Liver (tissue), 9 donors: ENCODE data around the gene CD164. TPM values are rescaled to one million over a fixed set of nuclear protein-coding genes. Genes with fewer than 3 reads are reported as not detected.

Experiments
- DNase-seq: peaks from one replicate; pipeline ENCODE4 v3.0.0-alpha.2; 2017; ENCODE audit warnings: low spot score
- H3K27ac ChIP-seq, 2 donors: one replicate each; pipeline ENCODE4 v1.7.0; 2013; ENCODE audit warnings: inconsistent platforms in 2 of 2, low read length in 2 of 2, control low read depth in 1 of 2, low read depth in 1 of 2, mild to moderate bottlenecking in 1 of 2
- H3K27me3 ChIP-seq, 4 donors: one replicate each; pipeline versions ENCODE4 v1.6.1 to v1.7.0; 2013; ENCODE audit warnings: low read length in 3 of 4, inconsistent platforms in 1 of 4, mild to moderate bottlenecking in 1 of 4, moderate library complexity in 1 of 4; ENCODE audit not compliant: control insufficient read depth in 4 of 4, insufficient read depth in 4 of 4
- H3K36me3 ChIP-seq, 4 donors: one replicate each; pipeline versions ENCODE4 v1.6.1 to v1.7.0; 2013; ENCODE audit warnings: low read length in 3 of 4, mild to moderate bottlenecking in 3 of 4, low read depth in 1 of 4, moderate library complexity in 1 of 4; ENCODE audit not compliant: control insufficient read depth in 4 of 4, insufficient read depth in 3 of 4
- H3K4me1 ChIP-seq, 4 donors: one replicate each; pipeline versions ENCODE4 v1.6.1 to v1.7.0; 2013; ENCODE audit warnings: low read length in 3 of 4, mild to moderate bottlenecking in 3 of 4, moderate library complexity in 1 of 4; ENCODE audit not compliant: control insufficient read depth in 4 of 4, insufficient read depth in 4 of 4
- H3K4me3 ChIP-seq, 3 donors: one replicate each; pipeline versions ENCODE4 v1.6.1 to v1.7.0; 2013; ENCODE audit warnings: low read length in 3 of 3, control low read depth in 1 of 3, low read depth in 1 of 3, mild to moderate bottlenecking in 1 of 3
- H3K9ac ChIP-seq, 2 donors: one replicate each; pipeline ENCODE4 v1.7.0; 2013; ENCODE audit warnings: low read length in 2 of 2, mild to moderate bottlenecking in 2 of 2, moderate library complexity in 2 of 2, control low read depth in 1 of 2, low read depth in 1 of 2
- H3K9me3 ChIP-seq, 4 donors: one replicate each; pipeline versions ENCODE4 v1.6.1 to v1.7.0; 2013; ENCODE audit warnings: low read length in 3 of 4; ENCODE audit not compliant: control insufficient read depth in 4 of 4
- ATF3 ChIP-seq: IDR thresholded peaks from 2 replicates; pipeline ENCODE4 v1.6.1; 2016; ENCODE audit warnings: antibody characterized with exemption
- CTCF ChIP-seq: fragments of 150-350 bp; IDR thresholded peaks from 2 replicates; pipeline ENCODE4 v1.5.1; 2017; ENCODE audit warnings: improper control_type of control experiment, low read depth, low read length; ENCODE audit not compliant: missing input control
- EGR1 ChIP-seq, 2 donors: IDR thresholded peaks; 2 replicates each; pipeline ENCODE4 v1.6.1; 2016 to 2018; ENCODE audit warnings: antibody characterized with exemption in 2 of 2, low read depth in 2 of 2
- FOXA2 ChIP-seq: IDR thresholded peaks from 2 replicates; pipeline ENCODE4 v1.6.1; 2016; ENCODE audit warnings: antibody characterized with exemption
- GABPA ChIP-seq, 2 donors: IDR thresholded peaks in 1 of 2; conservative IDR thresholded peaks in 1 of 2; 2 replicates each; pipeline ENCODE4 v1.6.1; 2016; ENCODE audit warnings: antibody characterized with exemption in 2 of 2, mild to moderate bottlenecking in 1 of 2, moderate library complexity in 1 of 2
- HNF4A ChIP-seq, 2 donors: conservative IDR thresholded peaks; 2 replicates each; pipeline ENCODE4 v1.6.1; 2016; ENCODE audit warnings: antibody characterized with exemption in 2 of 2, mild to moderate bottlenecking in 2 of 2
- HNF4G ChIP-seq: IDR thresholded peaks from 2 replicates; pipeline ENCODE4 v1.6.1; 2016; ENCODE audit warnings: antibody characterized with exemption
- NR2F2 ChIP-seq: IDR thresholded peaks from 2 replicates; pipeline ENCODE4 v1.6.1; 2016; ENCODE audit warnings: antibody characterized with exemption
- RXRA ChIP-seq, 2 donors: IDR thresholded peaks; 2 replicates each; pipeline ENCODE4 v1.6.1; 2017 to 2018; ENCODE audit warnings: antibody characterized with exemption in 2 of 2, mild to moderate bottlenecking in 1 of 2
- TAF1 ChIP-seq: conservative IDR thresholded peaks from 2 replicates; pipeline ENCODE4 v1.6.1; 2016; ENCODE audit warnings: antibody characterized with exemption, mild to moderate bottlenecking
- YY1 ChIP-seq: IDR thresholded peaks from 2 replicates; pipeline ENCODE4 v1.6.1; 2016; ENCODE audit warnings: antibody characterized with exemption, mild to moderate bottlenecking
- WGBS: extraction: QIAGEN DNeasy Blood & Tissue Kit; methylation state at CpG from one replicate; pipeline ENCODE4 v1.1.7; 2013; 5-methylcytosine and 5-hydroxymethylcytosine counted together
- polyA plus RNA-seq, 2 donors: library from polyadenylated mRNA; stranded (reverse) in 1 of 2; unstranded in 1 of 2; fragments of 200-250 nt in 1 of 2; fragments of >200 nt in 1 of 2; fragmentation: Nextera tagmentation in 1 of 2; extraction: Ambion mirVana in 1 of 2; gene quantifications; one replicate each; pipeline versions ENCODE4 v1.2.1 to v1.2.3, GENCODE V29; 2013 to 2015
- total RNA-seq, 2 donors: library from RNA; depleted of rRNA; stranded (reverse); fragments of >200 nt; gene quantifications; one replicate each; pipeline ENCODE4 v1.2.3, GENCODE V29; 2014
- TF ChIP-seq, protein P1 (sequence below): IDR thresholded peaks from 2 replicates; pipeline ENCODE4 v1.6.1; 2016; ENCODE audit warnings: antibody characterized with exemption
- TF ChIP-seq, protein P2 (sequence below): IDR thresholded peaks from 2 replicates; pipeline ENCODE4 v1.6.1; 2016; ENCODE audit warnings: antibody characterized with exemption
- TF ChIP-seq, protein P3 (sequence below): IDR thresholded peaks from 2 replicates; pipeline ENCODE4 v1.6.1; 2016; ENCODE audit warnings: antibody characterized with exemption, mild to moderate bottlenecking
- donor health status: healthy.
- donor health status: healthy.
- donor health status: healthy.
- donor health status: healthy.
- donor health status: healthy.

The CD164 gene
- total and polyA plus RNA-seq, 4 donors, result 84.5 to 218 (median 132) TPM

GRCh38 chr6:109396046-109396718, 13.9 kb upstream of the CD164 start:
- DNase-seq, result no peak
- no peaks in the 10 kb centered on the region for H3K4me1 ChIP-seq
- H3K27ac ChIP-seq, result no peak overlapping the region
- no peaks in the 10 kb centered on the region for H3K9me3 ChIP-seq
- TF ChIP-seq NR2F2, result no peak
- WGBS, result 92% methylated on average over 12 of the region's 12 CpGs
- H3K27me3 ChIP-seq, result no peaks in the 10 kb centered on the region
- H3K4me3 ChIP-seq, result no peak overlapping the region
- no peak overlapping the region for H3K9ac ChIP-seq
- H3K36me3 ChIP-seq, result no peaks in the 10 kb centered on the region

DNA sequence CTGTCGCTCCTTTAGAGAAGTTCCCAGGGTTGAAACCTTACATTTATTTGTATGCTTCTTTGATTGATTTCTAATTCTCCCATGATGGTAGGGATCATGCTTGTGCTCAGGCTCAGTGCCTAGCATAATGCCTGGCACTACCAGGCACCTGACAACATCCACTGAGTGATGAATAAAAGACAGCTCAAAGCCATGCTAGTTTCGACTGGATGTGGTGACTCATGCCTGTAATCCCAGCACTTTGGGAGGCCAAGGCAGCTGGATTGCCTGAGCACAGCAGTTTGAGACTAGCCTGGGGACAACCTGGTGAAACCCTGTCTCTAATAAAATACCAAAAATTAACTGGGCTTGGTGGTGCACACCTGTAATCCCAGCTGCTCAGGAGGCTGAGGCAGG, 11.6 kb upstream of the CD164 start:
- H3K27me3 ChIP-seq, result no peaks in the 10 kb centered on the region
- no peaks in the 10 kb centered on the region for H3K9me3 ChIP-seq
- no peaks in the 10 kb centered on the region for H3K4me1 ChIP-seq
- TF ChIP-seq HNF4G (no peak), CTCF (no peak), HNF4A (conservative IDR thresholded peaks at IDR 0.05) (no peak), NR2F2 (no peak), TAF1 (no peak), EGR1 (IDR thresholded peaks at IDR 0.05; ENCODE audit: low read depth in 2 of 2) (no peak), FOXA2 (no peak), YY1 (no peak), RXRA (IDR thresholded peaks at IDR 0.05) (no peak), GABPA (IDR thresholded peaks at IDR 0.05 in 1 of 2, conservative IDR thresholded peaks at IDR 0.05 in 1 of 2) (no peak), ATF3 (no peak)
- TF ChIP-seq, protein P1, sequence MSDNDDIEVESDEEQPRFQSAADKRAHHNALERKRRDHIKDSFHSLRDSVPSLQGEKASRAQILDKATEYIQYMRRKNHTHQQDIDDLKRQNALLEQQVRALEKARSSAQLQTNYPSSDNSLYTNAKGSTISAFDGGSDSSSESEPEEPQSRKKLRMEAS, result no peak
- TF ChIP-seq, protein P2, sequence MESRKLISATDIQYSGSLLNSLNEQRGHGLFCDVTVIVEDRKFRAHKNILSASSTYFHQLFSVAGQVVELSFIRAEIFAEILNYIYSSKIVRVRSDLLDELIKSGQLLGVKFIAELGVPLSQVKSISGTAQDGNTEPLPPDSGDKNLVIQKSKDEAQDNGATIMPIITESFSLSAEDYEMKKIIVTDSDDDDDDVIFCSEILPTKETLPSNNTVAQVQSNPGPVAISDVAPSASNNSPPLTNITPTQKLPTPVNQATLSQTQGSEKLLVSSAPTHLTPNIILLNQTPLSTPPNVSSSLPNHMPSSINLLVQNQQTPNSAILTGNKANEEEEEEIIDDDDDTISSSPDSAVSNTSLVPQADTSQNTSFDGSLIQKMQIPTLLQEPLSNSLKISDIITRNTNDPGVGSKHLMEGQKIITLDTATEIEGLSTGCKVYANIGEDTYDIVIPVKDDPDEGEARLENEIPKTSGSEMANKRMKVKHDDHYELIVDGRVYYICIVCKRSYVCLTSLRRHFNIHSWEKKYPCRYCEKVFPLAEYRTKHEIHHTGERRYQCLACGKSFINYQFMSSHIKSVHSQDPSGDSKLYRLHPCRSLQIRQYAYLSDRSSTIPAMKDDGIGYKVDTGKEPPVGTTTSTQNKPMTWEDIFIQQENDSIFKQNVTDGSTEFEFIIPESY, result no peak
- TF ChIP-seq, protein P3, sequence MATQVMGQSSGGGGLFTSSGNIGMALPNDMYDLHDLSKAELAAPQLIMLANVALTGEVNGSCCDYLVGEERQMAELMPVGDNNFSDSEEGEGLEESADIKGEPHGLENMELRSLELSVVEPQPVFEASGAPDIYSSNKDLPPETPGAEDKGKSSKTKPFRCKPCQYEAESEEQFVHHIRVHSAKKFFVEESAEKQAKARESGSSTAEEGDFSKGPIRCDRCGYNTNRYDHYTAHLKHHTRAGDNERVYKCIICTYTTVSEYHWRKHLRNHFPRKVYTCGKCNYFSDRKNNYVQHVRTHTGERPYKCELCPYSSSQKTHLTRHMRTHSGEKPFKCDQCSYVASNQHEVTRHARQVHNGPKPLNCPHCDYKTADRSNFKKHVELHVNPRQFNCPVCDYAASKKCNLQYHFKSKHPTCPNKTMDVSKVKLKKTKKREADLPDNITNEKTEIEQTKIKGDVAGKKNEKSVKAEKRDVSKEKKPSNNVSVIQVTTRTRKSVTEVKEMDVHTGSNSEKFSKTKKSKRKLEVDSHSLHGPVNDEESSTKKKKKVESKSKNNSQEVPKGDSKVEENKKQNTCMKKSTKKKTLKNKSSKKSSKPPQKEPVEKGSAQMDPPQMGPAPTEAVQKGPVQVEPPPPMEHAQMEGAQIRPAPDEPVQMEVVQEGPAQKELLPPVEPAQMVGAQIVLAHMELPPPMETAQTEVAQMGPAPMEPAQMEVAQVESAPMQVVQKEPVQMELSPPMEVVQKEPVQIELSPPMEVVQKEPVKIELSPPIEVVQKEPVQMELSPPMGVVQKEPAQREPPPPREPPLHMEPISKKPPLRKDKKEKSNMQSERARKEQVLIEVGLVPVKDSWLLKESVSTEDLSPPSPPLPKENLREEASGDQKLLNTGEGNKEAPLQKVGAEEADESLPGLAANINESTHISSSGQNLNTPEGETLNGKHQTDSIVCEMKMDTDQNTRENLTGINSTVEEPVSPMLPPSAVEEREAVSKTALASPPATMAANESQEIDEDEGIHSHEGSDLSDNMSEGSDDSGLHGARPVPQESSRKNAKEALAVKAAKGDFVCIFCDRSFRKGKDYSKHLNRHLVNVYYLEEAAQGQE, result no peak
- H3K4me3 ChIP-seq, result no peak overlapping the region
- no peak overlapping the region for H3K27ac ChIP-seq
- no peaks in the 10 kb centered on the region for H3K36me3 ChIP-seq
- H3K9ac ChIP-seq, result no peak overlapping the region
- DNase-seq, result no peak
- WGBS, result 95% methylated on average over 2 of the region's 2 CpGs
